CD14-positive monocyte (primary cell): Measurements from ENCODE around the gene ADORA2B. TPM values are rescaled to one million over a fixed set of nuclear protein-coding genes. Genes with fewer than 3 reads are reported as not detected.

Experiments
- DNase-seq, 3 donors: peaks; one replicate each; pipeline ENCODE4 v3.0.0-alpha.2; 2011 to 2022
- H2AFZ ChIP-seq: 2 replicates; pipeline ENCODE4 v1.6.0; 2012; ENCODE audit warnings: mild to moderate bottlenecking, low read depth, low read length, inconsistent platforms; ENCODE audit not compliant: insufficient read depth, poor library complexity, severe bottlenecking
- H3K27ac ChIP-seq, 2 donors: 1 replicate in 1 of 2; 2 replicates in 1 of 2; pipeline ENCODE4 v1.5.1; 2012 to 2013; ENCODE audit warnings: low read length in 2 of 2, control low read depth in 1 of 2, inconsistent platforms in 1 of 2, low read depth in 1 of 2, mild to moderate bottlenecking in 1 of 2
- H3K27me3 ChIP-seq, 2 donors: one replicate each; pipeline versions ENCODE4 v1.6.0 to v1.6.1; 2011 to 2013; ENCODE audit warnings: low read length in 2 of 2; ENCODE audit not compliant: control insufficient read depth in 2 of 2, insufficient read depth in 2 of 2
- H3K36me3 ChIP-seq, 2 donors: replicated peaks in 1 of 2; 1 replicate in 1 of 2; 2 replicates in 1 of 2; pipeline versions ENCODE4 v1.5.1 to v1.6.1; 2012 to 2013; ENCODE audit warnings: low read length in 2 of 2, control low read depth in 1 of 2, inconsistent platforms in 1 of 2, mild to moderate bottlenecking in 1 of 2; ENCODE audit not compliant: insufficient read depth in 2 of 2, control insufficient read depth in 1 of 2
- H3K4me1 ChIP-seq, 2 donors: 1 replicate in 1 of 2; 2 replicates in 1 of 2; pipeline versions ENCODE4 v1.5.1 to v1.6.1; 2012 to 2013; ENCODE audit warnings: low read length in 2 of 2, control low read depth in 1 of 2, inconsistent platforms in 1 of 2, mild to moderate bottlenecking in 1 of 2, moderate library complexity in 1 of 2; ENCODE audit not compliant: insufficient read depth in 2 of 2, control insufficient read depth in 1 of 2
- H3K4me2 ChIP-seq: replicated peaks from 2 replicates; pipeline ENCODE3; 2012; ENCODE audit warnings: low read length, moderate library complexity, mild to moderate bottlenecking; ENCODE audit not compliant: poor library complexity, severe bottlenecking; ENCODE audit errors: extremely low read depth
- H3K4me3 ChIP-seq, 3 experiments: fragments of 200-600 bp in 1 of 3; sonication (generic) in 1 of 3; replicated peaks in 1 of 3; 1 replicate in 2 of 3; 2 replicates in 1 of 3; pipeline ENCODE4 v1.5.1; 2011 to 2013; ENCODE audit warnings: low read length in 3 of 3, mild to moderate bottlenecking in 3 of 3, control low read depth in 2 of 3, low read depth in 2 of 3, inconsistent platforms in 1 of 3, moderate library complexity in 1 of 3
- H3K79me2 ChIP-seq: 2 replicates; pipeline ENCODE4 v1.6.0; 2012; ENCODE audit warnings: mild to moderate bottlenecking, control low read depth, inconsistent platforms, low read length, moderate library complexity; ENCODE audit not compliant: insufficient read depth
- H3K9ac ChIP-seq: 2 replicates; pipeline ENCODE4 v1.6.0; 2017; ENCODE audit warnings: low read length, mild to moderate bottlenecking; ENCODE audit not compliant: insufficient read depth, poor library complexity, severe bottlenecking
- H3K9me3 ChIP-seq, 2 donors: replicated peaks in 1 of 2; 1 replicate in 1 of 2; 2 replicates in 1 of 2; pipeline versions ENCODE4 v1.5.1 to v1.6.1; 2012 to 2013; ENCODE audit warnings: low read length in 2 of 2, control low read depth in 1 of 2; ENCODE audit not compliant: control insufficient read depth in 1 of 2, insufficient read depth in 1 of 2
- H4K20me1 ChIP-seq: 2 replicates; pipeline ENCODE4 v1.6.0; 2012; ENCODE audit warnings: mild to moderate bottlenecking, low read length, control low read depth, moderate library complexity; ENCODE audit not compliant: insufficient read depth
- H3K27ac Mint-ChIP-seq, 7 donors: one replicate each; pipeline ENCODE4 v1.8.0; 2020; ENCODE audit warnings: mild to moderate bottlenecking in 7 of 7, mixed read lengths in 7 of 7, moderate library complexity in 6 of 7, inconsistent platforms in 2 of 7
- H3K27me3 Mint-ChIP-seq, 3 donors: one replicate each; pipeline ENCODE4 v1.8.0; 2021 to 2022; ENCODE audit warnings: low read depth in 3 of 3, mild to moderate bottlenecking in 3 of 3, mixed read lengths in 3 of 3, moderate library complexity in 3 of 3, inconsistent platforms in 1 of 3
- H3K36me3 Mint-ChIP-seq, 2 donors: one replicate each; pipeline ENCODE4 v1.8.0; 2020; ENCODE audit warnings: mixed read lengths in 2 of 2, inconsistent platforms in 1 of 2, mild to moderate bottlenecking in 1 of 2
- H3K4me1 Mint-ChIP-seq: one replicate; pipeline ENCODE4 v1.8.0; 2020; ENCODE audit warnings: mild to moderate bottlenecking, mixed read lengths
- H3K4me3 Mint-ChIP-seq, 2 donors: one replicate each; pipeline ENCODE4 v1.8.0; 2020; ENCODE audit warnings: mild to moderate bottlenecking in 2 of 2, mixed read lengths in 2 of 2, moderate library complexity in 1 of 2
- H3K9me3 Mint-ChIP-seq, 7 donors: one replicate each; pipeline ENCODE4 v1.8.0; 2020 to 2022; ENCODE audit warnings: mixed read lengths in 7 of 7, mild to moderate bottlenecking in 6 of 7, moderate library complexity in 6 of 7, inconsistent platforms in 2 of 7
- CTCF ChIP-seq: fragments of 200-600 bp; IDR thresholded peaks from one replicate; pipeline ENCODE4 v1.8.0; 2022; ENCODE audit warnings: antibody characterized with exemption, mild to moderate bottlenecking
- WGBS: methylation state at CpG from one replicate; pipeline ENCODE4 v1.1.5; 2013; ENCODE audit warnings: missing lambda C conversion rate; ENCODE audit not compliant: insufficient coverage; 5-methylcytosine and 5-hydroxymethylcytosine counted together
- intact Hi-C, 2 donors: fragments of 100-400 bp; cut with micrococcal nuclease; formaldehyde crosslinking; loops; one replicate each; pipeline versions ENCODE4 v1.15.0 to v1.15.1; 2023
- polyA plus RNA-seq, 3 donors: library from polyadenylated mRNA; depleted of rRNA in 1 of 3; unstranded in 2 of 3; stranded (reverse) in 1 of 3; fragments of 300-500 nt in 2 of 3; fragments of >200 nt in 1 of 3; fragmentation: Illumina TruSeq in 2 of 3; gene quantifications; 1 replicate in 2 of 3; 2 replicates in 1 of 3; pipeline ENCODE4 v1.2.3, GENCODE V29; 2012 to 2021

Gene ADORA2B
- polyA plus RNA-seq, 3 donors: 2.0 to 6.4 (median 4.4) TPM

- Mint-ChIP-seq H3K27ac (peak within 1 kb of the TSS; percentile 98 to 99 (median 99)), H3K4me3 (peak within 1 kb of the TSS; percentile 89 to 97), H3K9me3 (peaks cover 0 to 5% (median 0%) of the 10 kb centered on the region in 7 donors), H3K36me3 (peaks cover 35 to 41% of the 10 kb centered on the region in 2 donors), H3K4me1 (peaks cover 61% of the 10 kb centered on the region), H3K27me3 (peaks cover 0 to 3% (median 2%) of the 10 kb centered on the region in 3 donors)
- Histone ChIP-seq H3K4me3 (peak within 1 kb of the TSS; percentile 50 to 78 (median 65)), H3K27ac (peak within 1 kb of the TSS; percentile 95 to 98), H3K4me1 (peaks cover 59 to 66% of the 10 kb centered on the region in 2 donors), H4K20me1 (peaks cover 18% of the 10 kb centered on the region), H3K9ac (peak within 1 kb of the TSS; percentile 87), H3K4me2 (peak within 1 kb of the TSS; percentile 91), H3K9me3 (no peaks in the 10 kb centered on the region), H3K36me3 (peaks cover 24 to 29% of the 10 kb centered on the region in 2 donors), H3K79me2 (peaks cover 53% of the 10 kb centered on the region), H2AFZ (peak within 1 kb of the TSS; percentile 75), H3K27me3 (no peaks in the 10 kb centered on the region)
- intact Hi-C loops: loop anchor here (2.0 to 5.0 kb wide), 7 partner anchors 47 to 737 kb away; partner anchors contain the start of gene ADORA2B (in 1 of the 2)
- DNase-seq: peak; percentile 94 to 97 (median 96)
- TF ChIP-seq CTCF: no peak
- WGBS: under 1% methylated on average over 82 of the region's 91 CpGs
Observed at GRCh38 chr17:15999141-15999973, 54.4 kb downstream of the ADORA2B start, which contains the start of the genes TTC19 and ZSWIM7. Gene TTC19, plus strand, starts transcription at chr17:15999824. Its CDS starts 25 bp downstream, at chr17:15999849. Gene ZSWIM7, minus strand, starts transcription at chr17:15999704. Its CDS starts 110 bp downstream, at chr17:15999594.
